ENCODE data around the gene TBX4.

DNA sequence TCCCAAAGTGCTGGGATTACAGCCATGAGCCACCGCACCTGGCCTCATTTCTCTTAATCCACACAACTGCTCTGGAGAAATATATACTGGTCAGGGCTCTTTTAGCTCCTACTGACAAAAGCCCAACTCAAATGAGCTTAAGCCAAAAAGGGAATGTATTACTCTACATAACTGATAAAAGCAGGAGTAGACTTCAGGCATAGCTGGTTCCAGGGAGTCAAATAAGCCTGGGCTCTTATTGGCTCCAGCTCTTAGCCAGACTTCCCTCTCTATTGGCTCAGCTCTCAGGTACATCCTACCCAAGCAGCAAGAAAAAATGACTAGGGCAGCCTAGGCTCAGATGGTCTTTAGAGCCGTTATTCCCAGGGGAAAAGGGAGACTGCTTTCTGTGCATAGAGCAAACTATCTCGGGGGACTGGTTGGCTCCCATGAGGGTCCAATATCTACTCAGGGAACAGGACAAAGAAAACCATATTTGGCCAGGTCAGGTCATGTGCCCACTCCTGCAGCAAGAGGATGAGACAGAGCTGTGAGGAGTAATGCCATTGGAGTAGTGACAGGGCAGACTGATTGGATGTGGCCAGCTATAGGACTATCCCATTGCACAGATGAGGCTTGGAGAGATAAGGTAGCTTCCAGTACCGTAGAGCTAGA is 31.4 kb upstream of the TBX4 start:
- TF ChIP-seq, protein P1, sequence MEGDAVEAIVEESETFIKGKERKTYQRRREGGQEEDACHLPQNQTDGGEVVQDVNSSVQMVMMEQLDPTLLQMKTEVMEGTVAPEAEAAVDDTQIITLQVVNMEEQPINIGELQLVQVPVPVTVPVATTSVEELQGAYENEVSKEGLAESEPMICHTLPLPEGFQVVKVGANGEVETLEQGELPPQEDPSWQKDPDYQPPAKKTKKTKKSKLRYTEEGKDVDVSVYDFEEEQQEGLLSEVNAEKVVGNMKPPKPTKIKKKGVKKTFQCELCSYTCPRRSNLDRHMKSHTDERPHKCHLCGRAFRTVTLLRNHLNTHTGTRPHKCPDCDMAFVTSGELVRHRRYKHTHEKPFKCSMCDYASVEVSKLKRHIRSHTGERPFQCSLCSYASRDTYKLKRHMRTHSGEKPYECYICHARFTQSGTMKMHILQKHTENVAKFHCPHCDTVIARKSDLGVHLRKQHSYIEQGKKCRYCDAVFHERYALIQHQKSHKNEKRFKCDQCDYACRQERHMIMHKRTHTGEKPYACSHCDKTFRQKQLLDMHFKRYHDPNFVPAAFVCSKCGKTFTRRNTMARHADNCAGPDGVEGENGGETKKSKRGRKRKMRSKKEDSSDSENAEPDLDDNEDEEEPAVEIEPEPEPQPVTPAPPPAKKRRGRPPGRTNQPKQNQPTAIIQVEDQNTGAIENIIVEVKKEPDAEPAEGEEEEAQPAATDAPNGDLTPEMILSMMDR (IDR thresholded peaks at IDR 0.05), result no peak
- TF ChIP-seq POLR2A (IDR thresholded peaks at IDR 0.05), result no peak
- TF ChIP-seq EP300 (IDR thresholded peaks at IDR 0.05), result no peak
